ENCODE results near the gene BAMBI.

GRCh38 chr10:28711041-28711440 is 33.7 kb downstream of the BAMBI start:
- TF ChIP-seq, protein P1, sequence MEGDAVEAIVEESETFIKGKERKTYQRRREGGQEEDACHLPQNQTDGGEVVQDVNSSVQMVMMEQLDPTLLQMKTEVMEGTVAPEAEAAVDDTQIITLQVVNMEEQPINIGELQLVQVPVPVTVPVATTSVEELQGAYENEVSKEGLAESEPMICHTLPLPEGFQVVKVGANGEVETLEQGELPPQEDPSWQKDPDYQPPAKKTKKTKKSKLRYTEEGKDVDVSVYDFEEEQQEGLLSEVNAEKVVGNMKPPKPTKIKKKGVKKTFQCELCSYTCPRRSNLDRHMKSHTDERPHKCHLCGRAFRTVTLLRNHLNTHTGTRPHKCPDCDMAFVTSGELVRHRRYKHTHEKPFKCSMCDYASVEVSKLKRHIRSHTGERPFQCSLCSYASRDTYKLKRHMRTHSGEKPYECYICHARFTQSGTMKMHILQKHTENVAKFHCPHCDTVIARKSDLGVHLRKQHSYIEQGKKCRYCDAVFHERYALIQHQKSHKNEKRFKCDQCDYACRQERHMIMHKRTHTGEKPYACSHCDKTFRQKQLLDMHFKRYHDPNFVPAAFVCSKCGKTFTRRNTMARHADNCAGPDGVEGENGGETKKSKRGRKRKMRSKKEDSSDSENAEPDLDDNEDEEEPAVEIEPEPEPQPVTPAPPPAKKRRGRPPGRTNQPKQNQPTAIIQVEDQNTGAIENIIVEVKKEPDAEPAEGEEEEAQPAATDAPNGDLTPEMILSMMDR (IDR thresholded peaks at IDR 0.05 in 2 of 3, conservative IDR thresholded peaks at IDR 0.05 in 1 of 3; ENCODE audit: borderline replicate concordance in 1 of 3, insufficient read depth in 1 of 3, low read depth in 2 of 3, low read length in 2 of 3) = no peak
- no peak for TF ChIP-seq POLR2A (IDR thresholded peaks at IDR 0.05; ENCODE audit: borderline replicate concordance, extremely low read depth, insufficient read depth, insufficient read length)
- no peak for TF ChIP-seq SP1 (IDR thresholded peaks at IDR 0.05; ENCODE audit: low read depth)
- TF ChIP-seq EZH2 (IDR thresholded peaks at IDR 0.05) = no peak
- no peak for TF ChIP-seq ZFX (IDR thresholded peaks at IDR 0.05)
- no peak for TF ChIP-seq SIN3A (IDR thresholded peaks at IDR 0.05; ENCODE audit: low read depth)
- no peak for TF ChIP-seq FOSL1 (IDR thresholded peaks at IDR 0.05; ENCODE audit: low read depth)
- TF ChIP-seq EZH2phosphoT487 (IDR thresholded peaks at IDR 0.05; ENCODE audit: borderline replicate concordance) = no peak
- TF ChIP-seq, protein P2, sequence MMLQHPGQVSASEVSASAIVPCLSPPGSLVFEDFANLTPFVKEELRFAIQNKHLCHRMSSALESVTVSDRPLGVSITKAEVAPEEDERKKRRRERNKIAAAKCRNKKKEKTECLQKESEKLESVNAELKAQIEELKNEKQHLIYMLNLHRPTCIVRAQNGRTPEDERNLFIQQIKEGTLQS (IDR thresholded peaks at IDR 0.05) = no peak
- no peak for TF ChIP-seq POLR2AphosphoS5 (IDR thresholded peaks at IDR 0.05; ENCODE audit: low read depth, low read length)
- no peak for TF ChIP-seq MAX (IDR thresholded peaks at IDR 0.05)
- TF ChIP-seq JUND (IDR thresholded peaks at IDR 0.05) = no peak
- no peak for TF ChIP-seq RAD21 (IDR thresholded peaks at IDR 0.05; ENCODE audit: low read depth)
